Measurements from ENCODE around the gene MRPL43. TPM values are rescaled to one million over a fixed set of nuclear protein-coding genes. Genes with fewer than 3 reads are reported as not detected.
"Not testable (repeated sequence)": the region's sequence is repeated elsewhere in the genome, so short reads cannot be mapped to it uniquely, and the experiment has no call there.

The MRPL43 gene
- 100 to 1,000 TPM in 1 of 4 donors, 10 to 100 TPM in 3; 93.1 to 135 (median 94.8) TPM for polyA plus RNA-seq (ENCODE audit: insufficient read length in 4 of 4)

GRCh38 chr10:100986952-100987684 lies at the start of gene MRPL43, which contains the start of gene TWNK:
MRPL43 (minus strand) TSS chr10:100987497; CDS start chr10:100987443, 54 bp downstream.
TWNK (plus strand) TSS chr10:100987543; CDS start chr10:100988211, 668 bp downstream.
- peak in 1 of 4 donors; percentile 78 for DNase-seq (ENCODE audit: low read depth in 4 of 4, low spot score in 3 of 4)

DNA sequence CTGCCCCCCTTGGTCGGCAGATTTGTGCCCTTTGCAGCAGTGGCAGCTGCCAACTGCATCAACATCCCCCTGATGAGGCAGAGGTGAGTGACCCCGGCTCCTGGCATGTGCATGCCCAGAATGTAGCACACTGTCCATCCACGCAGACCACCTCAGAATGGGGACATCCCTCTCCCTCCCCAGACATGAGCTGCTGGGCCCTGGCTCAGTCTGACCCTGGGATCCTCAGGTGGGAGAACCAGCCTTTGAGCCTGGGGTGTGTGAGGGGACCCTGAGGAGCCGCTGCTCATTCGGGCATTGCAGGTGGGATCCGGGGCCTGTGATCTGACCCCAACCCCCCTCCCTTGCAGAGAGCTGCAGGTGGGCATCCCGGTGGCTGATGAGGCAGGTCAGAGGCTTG lies 49.4 kb upstream of the MRPL43 start:
- DNase-seq (ENCODE audit: low read depth in 4 of 4, low spot score in 3 of 4), result no peak

GRCh38 chr10:101035916-101036702 lies 48.8 kb upstream of the MRPL43 start:
- no peak for DNase-seq (ENCODE audit: low read depth in 4 of 4, low spot score in 3 of 4)

DNA sequence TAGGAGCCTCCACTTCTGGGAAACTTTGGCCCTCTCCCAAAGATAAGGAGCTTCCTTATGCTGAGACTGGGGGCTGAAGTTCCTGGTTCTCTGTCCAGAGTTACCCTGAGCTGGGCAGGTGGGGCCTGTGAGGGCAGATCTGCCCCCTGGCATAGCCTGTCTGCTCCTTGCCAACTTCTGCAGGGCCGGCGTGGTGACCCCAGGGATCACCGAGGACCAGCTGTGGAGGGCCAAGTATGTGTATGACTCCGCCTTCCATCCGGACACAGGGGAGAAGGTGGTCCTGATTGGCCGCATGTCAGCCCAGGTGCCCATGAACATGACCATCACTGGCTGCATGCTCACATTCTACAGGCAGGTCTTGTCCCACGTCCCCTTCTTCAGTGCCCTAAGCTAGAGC lies 48.0 kb upstream of the MRPL43 start:
- no peak for DNase-seq (ENCODE audit: low read depth in 4 of 4, low spot score in 3 of 4)

- not testable (repeated sequence) for DNase-seq (ENCODE audit: low read depth in 4 of 4, low spot score in 3 of 4)
Measured at GRCh38 chr10:101034404-101034803, 47.1 kb upstream of the MRPL43 start.

DNA sequence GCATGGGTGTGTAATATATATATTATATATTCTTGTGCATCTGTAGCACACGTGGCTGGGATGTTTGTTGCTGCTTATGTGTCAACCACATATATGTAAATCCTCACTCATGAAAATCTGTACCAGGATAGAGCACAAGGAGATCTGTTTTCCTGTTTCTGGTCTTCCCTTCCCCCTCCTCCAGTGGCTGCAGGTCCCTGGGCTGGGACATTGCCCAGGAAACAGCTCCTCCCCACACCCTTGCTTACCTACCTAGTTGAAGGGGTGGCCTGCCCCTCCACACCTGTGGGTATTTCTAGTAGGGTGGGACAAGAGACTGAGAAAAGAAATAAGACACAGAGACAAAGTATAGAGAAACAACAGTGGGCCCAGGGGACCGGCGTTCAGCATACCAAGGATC lies 46.0 kb upstream of the MRPL43 start:
- no peak for DNase-seq (ENCODE audit: low read depth in 4 of 4, low spot score in 3 of 4)

- DNase-seq (ENCODE audit: low read depth in 4 of 4, low spot score in 3 of 4), result no peak
Measured at GRCh38 chr10:101032637-101033224, 45.4 kb upstream of the MRPL43 start.

- peak in 2 of 4 donors; percentile 56 to 57 for DNase-seq (ENCODE audit: low read depth in 4 of 4, low spot score in 3 of 4)
Measured at GRCh38 chr10:101031796-101032636, 44.7 kb upstream of the MRPL43 start.

GRCh38 chr10:101031128-101031795 lies 44.0 kb upstream of the MRPL43 start, which contains the start of the genes PDZD7 and SFXN3:
PDZD7 (minus strand) TSS chr10:101031129; CDS start chr10:101030219, 910 bp downstream.
SFXN3 (plus strand) TSS chr10:101031234; CDS start chr10:101034695, 3,461 bp downstream.
- DNase-seq (ENCODE audit: low read depth in 4 of 4, low spot score in 3 of 4), result peak; percentile 80 to 84 (median 80)

DNA sequence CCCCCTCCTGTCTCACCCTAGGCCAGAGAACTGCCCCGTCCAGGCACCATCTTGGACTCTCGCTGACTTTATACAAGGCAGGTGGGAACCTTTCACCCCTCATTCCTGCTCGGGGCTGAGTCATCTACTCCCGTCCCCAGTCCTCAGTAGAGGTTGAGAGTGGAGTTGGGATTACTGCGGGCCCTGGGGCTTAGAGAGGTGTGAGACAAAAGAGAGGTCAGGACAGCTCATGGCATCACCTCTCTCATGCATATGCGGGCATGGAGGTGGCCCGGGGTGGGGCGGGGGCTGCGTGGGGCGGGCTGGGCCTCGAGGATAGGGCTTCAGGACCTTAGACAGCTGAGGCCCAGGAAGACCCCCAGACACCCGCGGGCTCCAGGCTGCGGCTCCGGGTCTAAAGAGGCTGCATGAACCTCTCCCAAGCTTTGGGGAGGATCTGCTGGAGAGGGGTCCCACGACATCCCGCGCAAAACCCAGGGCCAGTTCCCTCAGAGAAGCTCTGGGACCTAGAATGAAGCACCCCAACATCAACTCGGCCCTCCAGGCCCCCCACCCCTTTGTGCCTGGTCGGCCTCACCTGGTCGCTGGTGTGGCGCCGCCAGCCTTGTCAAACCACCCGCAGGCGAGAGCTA lies 43.3 kb upstream of the MRPL43 start:
- no peak for DNase-seq (ENCODE audit: low read depth in 4 of 4, low spot score in 3 of 4)

DNA sequence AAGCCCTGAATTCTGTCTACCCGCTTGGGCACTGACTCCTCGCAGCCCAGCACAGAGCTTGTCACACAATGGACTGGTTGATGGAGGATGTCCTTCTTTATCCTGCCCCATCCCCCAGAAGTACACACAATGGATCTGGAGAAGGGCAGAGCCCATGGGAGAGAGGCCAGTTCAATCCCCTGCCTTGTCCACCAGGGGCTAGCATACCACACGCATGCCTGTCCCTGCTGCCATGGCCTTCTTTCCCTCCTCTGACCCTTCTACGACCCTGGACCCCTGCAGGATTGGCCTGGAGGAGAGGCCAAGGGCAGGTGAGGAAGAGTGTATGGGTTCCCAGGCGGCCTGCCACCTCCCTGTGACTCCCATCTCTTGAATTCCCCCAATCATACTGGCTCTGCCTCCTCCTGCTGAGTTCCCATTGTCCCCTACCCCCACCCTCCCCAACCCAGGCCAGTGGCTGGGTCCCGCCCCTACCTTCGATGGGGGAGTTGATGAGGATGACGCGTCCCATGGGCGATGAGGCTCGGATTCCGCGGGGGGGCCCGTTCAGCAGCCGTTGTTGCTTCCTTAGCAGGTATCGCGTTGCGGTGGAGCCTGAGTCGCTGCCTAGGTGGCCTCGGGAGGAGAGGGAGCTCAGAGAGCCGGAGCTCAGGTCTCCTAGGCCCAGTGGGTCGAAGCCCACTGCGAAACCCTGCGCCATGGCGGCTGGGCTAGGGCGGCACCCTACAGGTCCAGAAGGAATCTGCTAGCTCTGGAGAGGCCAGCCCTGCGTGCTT lies 42.4 kb upstream of the MRPL43 start:
- DNase-seq (ENCODE audit: low read depth in 4 of 4, low spot score in 3 of 4), result no peak

DNA sequence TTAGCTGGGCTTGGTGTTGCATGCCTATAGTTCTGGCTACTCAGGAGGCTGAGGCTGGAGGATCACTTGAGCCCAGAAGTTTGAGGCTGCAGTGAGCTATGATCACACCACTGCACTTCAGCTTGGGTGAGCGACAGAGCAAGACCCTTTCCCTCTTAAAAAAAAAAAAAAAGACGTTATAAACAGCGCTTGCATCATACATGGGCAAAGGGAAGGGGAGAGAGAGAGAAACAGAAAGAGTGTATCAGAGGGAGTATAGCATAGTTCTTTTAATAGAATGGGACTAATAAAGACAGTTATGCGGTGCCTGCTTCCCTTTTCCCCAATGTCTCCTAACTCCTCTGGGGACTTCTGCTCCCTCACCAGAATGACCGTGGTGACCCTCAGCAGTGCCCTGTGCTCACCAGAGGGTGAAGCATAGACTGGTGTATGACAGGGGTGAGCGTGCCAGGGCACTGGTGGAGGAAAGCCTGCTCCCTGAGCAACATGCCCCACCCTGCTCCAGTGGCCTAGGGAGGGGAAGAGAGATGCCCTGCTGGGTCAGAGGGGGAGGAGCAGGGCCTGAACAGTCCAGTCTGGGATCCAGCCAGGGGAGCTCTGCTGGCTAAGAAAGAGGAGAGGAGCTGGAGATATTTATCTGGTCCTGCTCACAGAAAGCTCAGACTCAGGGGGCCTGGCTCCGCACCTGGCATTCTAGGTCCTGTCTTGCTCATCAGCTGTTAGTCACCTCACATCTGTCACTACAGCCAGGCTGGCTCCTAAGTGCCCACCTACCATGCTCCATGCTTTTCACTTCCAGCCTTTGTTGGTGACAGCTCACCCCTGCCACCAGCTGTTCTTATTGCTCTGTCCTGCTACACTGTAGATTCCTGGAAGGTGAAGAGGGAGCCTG lies 41.4 kb upstream of the MRPL43 start:
- DNase-seq (ENCODE audit: low read depth in 4 of 4, low spot score in 3 of 4), result no peak

DNA sequence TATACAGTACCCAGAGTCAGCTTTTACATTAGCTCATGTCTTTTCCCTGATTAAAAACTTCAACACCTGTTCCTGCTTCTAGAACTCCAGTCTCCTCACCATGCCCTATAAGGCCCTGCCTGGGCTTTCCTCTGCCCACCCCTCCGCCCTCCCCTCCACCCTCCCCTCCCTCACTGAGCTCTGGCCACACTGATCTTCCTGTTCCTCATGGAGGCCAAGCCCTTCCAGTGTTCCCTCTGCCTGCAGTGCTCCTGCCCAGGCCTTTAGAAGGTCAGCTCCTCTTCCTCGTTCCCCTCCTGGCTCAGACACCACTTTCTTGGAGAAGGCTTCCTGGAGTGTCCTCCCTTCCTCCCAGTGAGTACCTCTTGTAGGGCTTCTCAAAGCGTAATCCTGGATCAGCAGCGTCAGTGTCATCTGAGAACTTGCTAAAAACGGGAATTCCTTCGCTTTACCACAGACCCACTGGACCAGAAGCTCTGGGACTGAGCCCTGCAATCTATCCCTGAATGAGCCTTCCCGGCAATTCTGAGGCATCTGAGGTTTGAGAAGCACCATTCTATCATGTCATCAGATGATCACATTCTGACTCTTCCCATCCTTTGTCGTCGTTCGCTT lies 39.9 kb upstream of the MRPL43 start:
- no peak for DNase-seq (ENCODE audit: low read depth in 4 of 4, low spot score in 3 of 4)

- DNase-seq (ENCODE audit: low read depth in 4 of 4, low spot score in 3 of 4), result no peak
Measured at GRCh38 chr10:101022967-101023705, 35.8 kb upstream of the MRPL43 start.

- DNase-seq (ENCODE audit: low read depth in 4 of 4, low spot score in 3 of 4), result no peak
Measured at GRCh38 chr10:101021692-101022251, 34.5 kb upstream of the MRPL43 start.

DNA sequence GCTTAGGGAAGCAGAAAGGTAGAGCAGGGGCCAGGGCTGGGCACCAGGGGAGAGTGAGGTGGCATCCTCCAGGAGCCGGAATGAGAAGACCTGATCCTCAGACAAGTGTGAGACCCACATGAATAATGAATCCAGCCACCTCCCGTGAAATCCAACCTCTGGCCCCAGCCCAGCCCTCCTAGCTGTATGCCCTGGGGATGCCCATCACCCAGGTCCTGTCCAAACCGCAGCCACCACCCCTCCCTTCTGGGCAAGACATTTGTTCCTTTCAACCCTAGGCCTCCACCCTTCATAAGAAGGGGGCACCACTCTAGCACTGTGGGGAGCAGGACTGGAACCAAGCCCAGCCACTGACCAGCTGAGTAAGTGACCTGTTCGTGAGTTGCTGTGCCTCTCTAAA lies 33.9 kb upstream of the MRPL43 start:
- no peak for DNase-seq (ENCODE audit: low read depth in 4 of 4, low spot score in 3 of 4)

Measured in right renal pelvis (tissue), 4 donors.